Hematopoietic multipotent progenitor cell (in vitro differentiated cells): ENCODE results near the gene THUMPD1. TPM values are rescaled to one million over a fixed set of nuclear protein-coding genes. Genes with fewer than 3 reads are reported as not detected.
A peak's percentile ranks its signal among the peaks of the same experiment; 100 is the strongest.
"Not testable (repeated sequence)": the region's sequence is repeated elsewhere in the genome, so short reads cannot be mapped to it uniquely, and the experiment has no call there.

Experiments
- DNase-seq, 3 donors: peaks; one replicate each; pipeline ENCODE4 v3.0.0-alpha.2; 2011 to 2015; ENCODE audit warnings: low read depth in 2 of 3, low spot score in 2 of 3
- small RNA-seq: library from RNA; depleted of rRNA; stranded (forward); fragments of <200 nt; gene quantifications from one replicate; pipeline ENCODE3, GENCODE V24; 2012
- total RNA-seq: library from RNA; depleted of rRNA; stranded (reverse); fragments of >200 nt; gene quantifications from one replicate; pipeline ENCODE4 v1.2.3, GENCODE V29; 2012

THUMPD1 gene
- total RNA-seq, 1 donor, result 193 TPM

DNA sequence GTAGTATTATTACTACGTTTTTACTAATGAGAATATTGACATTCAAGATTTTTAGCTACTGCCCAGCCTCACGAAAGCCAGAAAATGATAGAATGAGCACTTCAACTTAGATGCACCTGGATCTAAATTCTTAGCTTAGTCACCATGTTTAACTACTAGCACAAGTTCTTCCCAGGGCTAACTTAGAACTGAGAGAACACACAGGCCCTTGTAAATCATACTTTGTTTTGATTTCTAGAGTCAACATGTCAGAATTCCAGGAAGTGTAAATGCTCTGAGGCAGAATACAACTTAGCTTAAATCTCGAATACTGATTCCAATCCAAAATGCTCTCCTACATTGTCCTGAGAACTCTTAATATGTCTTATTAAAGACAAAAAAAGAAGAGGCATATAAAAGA, 37.3 kb downstream of the THUMPD1 start:
- no peak for DNase-seq

DNA sequence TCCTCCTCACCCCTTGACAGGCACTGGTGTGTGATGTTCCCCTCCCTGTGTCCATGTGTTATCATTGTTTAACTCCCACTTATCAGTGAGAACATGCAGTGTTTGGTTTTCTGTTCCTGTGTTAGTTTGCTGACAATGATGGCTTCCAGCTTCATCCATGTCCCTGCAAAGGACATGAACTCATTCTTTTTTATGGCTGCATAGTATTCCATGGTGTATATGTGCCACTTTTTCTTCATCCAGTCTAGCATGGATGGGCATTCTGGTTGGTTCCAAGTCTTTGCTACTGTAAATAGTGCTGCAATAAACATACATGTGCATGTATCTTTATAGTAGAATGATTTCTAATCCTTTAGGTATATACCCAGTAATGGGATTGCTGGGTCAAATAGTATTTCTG, 39.9 kb downstream of the THUMPD1 start:
- DNase-seq, result not testable (repeated sequence)

DNA sequence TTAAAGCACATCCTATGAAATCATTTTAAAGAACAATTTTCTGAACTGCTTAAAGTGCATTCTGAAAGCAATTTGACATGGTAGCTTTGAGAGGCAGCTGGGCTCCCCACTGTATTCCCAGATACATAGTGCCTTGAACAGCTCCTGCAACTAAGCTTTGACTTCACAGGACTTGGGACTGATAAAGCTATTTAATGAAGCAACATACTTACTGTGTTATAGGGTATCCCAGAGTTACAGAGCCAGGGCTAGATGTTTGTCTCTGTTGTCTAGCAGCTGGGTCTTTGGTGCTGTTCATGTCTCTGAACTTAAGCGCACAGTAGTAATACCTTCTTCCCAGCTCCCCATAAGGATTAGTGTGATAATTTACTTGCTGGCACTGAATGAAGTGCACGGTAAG, 45.0 kb downstream of the THUMPD1 start:
- no peak for DNase-seq

DNA sequence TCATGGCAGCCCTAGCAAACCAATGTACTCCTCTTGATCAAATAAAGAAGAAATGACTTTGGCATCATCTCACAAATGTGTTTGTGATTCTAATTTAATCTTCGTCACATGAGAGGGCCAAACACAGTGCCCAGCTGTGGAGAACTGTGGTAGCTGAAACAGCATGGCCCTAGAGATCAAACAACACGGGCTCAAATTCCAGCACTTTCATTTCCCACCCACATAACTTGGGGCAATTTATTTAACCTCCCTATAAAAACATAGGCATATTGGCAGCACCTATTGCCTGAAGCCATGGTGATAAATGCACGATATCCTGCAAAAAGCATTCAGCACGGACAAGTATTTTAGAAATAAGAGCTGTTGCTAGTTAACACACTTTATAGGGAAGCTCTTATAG, 46.6 kb downstream of the THUMPD1 start:
- no peak for DNase-seq

DNA sequence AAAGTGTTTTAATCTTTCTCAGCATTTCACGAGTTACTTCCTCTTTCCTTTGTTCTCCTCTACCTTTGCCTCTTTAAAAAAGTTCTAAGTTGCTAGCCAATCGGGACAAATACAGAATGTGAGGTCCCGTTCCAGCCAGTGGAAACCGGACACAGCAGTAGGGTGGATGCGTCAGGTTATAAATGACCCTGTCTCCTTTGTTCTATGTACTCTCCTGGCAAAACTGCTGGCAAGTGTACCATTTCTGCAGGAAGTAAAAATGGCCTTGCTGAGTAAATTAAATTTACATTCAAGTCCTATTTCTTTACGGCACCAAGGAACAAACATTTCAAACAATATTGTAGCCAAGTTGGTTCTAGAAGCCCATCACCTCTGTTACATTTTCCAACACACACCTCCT, 47.5 kb downstream of the THUMPD1 start:
- peak in 1 of 3 donors; percentile 15 for DNase-seq

DNA sequence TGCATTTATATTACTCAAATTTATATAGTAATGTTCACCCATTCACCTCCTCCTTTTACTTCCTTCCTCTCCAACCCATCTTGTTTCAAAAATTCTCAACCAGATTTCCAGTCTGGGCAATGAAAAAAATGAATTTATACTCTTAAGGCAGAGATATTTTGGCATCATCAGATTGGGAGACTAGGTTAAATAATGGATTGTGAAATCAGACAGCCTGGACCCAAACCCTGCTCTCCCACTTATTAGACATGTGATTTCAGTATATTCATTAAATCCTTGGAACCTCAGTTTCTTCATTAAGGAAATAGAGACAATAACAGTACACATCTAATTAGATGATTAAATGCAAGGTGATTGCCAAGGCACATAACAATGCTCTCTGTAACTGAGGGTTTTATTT, 52.0 kb downstream of the THUMPD1 start:
- DNase-seq, result no peak

DNA sequence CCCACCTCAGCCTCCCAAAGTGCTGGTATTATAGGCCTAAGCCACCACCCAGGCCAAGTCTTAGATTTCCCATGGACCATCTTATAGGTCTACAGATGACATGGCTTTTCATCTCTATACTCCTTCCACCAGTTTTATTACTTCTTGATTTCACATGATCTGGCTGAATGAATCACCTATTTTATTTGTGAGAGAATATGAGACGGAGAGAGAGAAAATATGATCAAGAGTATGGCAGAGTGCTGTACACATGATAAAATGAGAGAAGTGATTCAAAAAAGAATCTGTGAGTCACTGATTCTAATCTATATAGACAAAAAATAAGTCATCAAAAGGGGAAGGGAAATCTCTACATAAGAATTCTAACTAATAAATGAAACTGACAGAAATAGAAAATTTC, 57.8 kb downstream of the THUMPD1 start:
- no peak for DNase-seq

Small RNAs within 50 kb of the gene (small RNA-seq; reads per million reads assigned to genes)
- not detected for gene RNU6-944P

Other genes with a start within 250 kb of the THUMPD1 start
- gene ACSM2B, start 165.5 kb downstream of the THUMPD1 start, total RNA-seq, result not detected
- gene ACSM1, start 44.1 kb downstream of the THUMPD1 start, total RNA-seq, result 0.27 TPM
- 67.1 TPM for gene ACSM3, start 22.2 kb upstream of the THUMPD1 start, total RNA-seq
- 9.7 TPM for gene ERI2, start 64.7 kb upstream of the THUMPD1 start, total RNA-seq
- gene REXO5, start 64.7 kb upstream of the THUMPD1 start, total RNA-seq, result 33.4 TPM
- 4.6 TPM for gene DCUN1D3, start 158.5 kb upstream of the THUMPD1 start, total RNA-seq
- 30.4 TPM for gene LYRM1, start 159.0 kb upstream of the THUMPD1 start, total RNA-seq